Tibial artery (tissue), 4 donors: ENCODE data around the gene RESP18.

Experiments
- DNase-seq, 2 donors: peaks; one replicate each; pipeline ENCODE4 v3.0.0-alpha.2; 2019
- H3K27ac ChIP-seq, 2 donors: fragments of 200-600 bp; sonication (generic) in 1 of 2; 1 replicate in 1 of 2; 2 replicates in 1 of 2; pipeline ENCODE4 v1.5.1; 2018 to 2019; ENCODE audit warnings: mild to moderate bottlenecking in 1 of 2
- H3K27me3 ChIP-seq, 2 donors: fragments of 200-600 bp; sonication (generic) in 1 of 2; one replicate each; pipeline versions ENCODE4 v1.5.1 to v1.6.0; 2016 to 2019
- H3K36me3 ChIP-seq, 3 donors: fragments of 200-600 bp; sonication (generic) in 2 of 3; one replicate each; pipeline ENCODE4 v1.5.1; 2016 to 2019; ENCODE audit warnings: mild to moderate bottlenecking in 2 of 3
- H3K4me1 ChIP-seq, 4 donors: fragments of 200-600 bp; sonication (generic) in 2 of 4; 1 replicate in 3 of 4; 2 replicates in 1 of 4; pipeline ENCODE4 v1.5.1; 2016 to 2019
- H3K4me3 ChIP-seq, 2 donors: fragments of 200-600 bp; sonication (generic) in 1 of 2; 1 replicate in 1 of 2; 2 replicates in 1 of 2; pipeline ENCODE4 v1.5.1; 2018 to 2019; ENCODE audit warnings: mild to moderate bottlenecking in 2 of 2
- H3K9me3 ChIP-seq, 3 donors: fragments of 200-600 bp; sonication (generic) in 1 of 3; one replicate each; pipeline ENCODE4 v1.5.1; 2016 to 2019
- CTCF ChIP-seq, 2 experiments: fragments of 200-600 bp in 1 of 2; fragments of 450-650 bp in 1 of 2; IDR thresholded peaks; one replicate each; pipeline ENCODE4 v1.5.1; 2017 to 2019; ENCODE audit warnings: antibody characterized with exemption in 2 of 2, mild to moderate bottlenecking in 1 of 2, moderate library complexity in 1 of 2
- intact Hi-C: fragments of 100-400 bp; cut with DNase I; formaldehyde crosslinking; loops from one replicate; pipeline ENCODE4 v1.15.0; 2023; ENCODE audit warnings: low total_unique reads

The RESP18 gene

GRCh38 chr2:219344751-219345430 is 12.3 kb upstream of the RESP18 start:
- peak in 1 of 2 donors; percentile 77 for DNase-seq
- Histone ChIP-seq H3K4me1 (no peaks in the 10 kb centered on the region), H3K36me3 (no peaks in the 10 kb centered on the region), H3K27me3 (peaks cover 0 to 7% of the 10 kb centered on the region in 2 donors), H3K4me3 (no peak overlapping the region), H3K27ac (no peak overlapping the region), H3K9me3 (no peaks in the 10 kb centered on the region)
- no peak for TF ChIP-seq CTCF (IDR thresholded peaks at IDR 0.05)
- intact Hi-C loops: no loop called here

- Histone ChIP-seq H3K4me1 (no peaks in the 10 kb centered on the region), H3K9me3 (peaks cover 0 to 12% (median 0%) of the 10 kb centered on the region in 3 donors), H3K27me3 (peaks cover 0 to 60% of the 10 kb centered on the region in 2 donors), H3K4me3 (no peak overlapping the region), H3K36me3 (no peaks in the 10 kb centered on the region), H3K27ac (no peak overlapping the region)
- TF ChIP-seq CTCF (IDR thresholded peaks at IDR 0.05): no peak
- peak in 1 of 2 donors; percentile 11 for DNase-seq
- intact Hi-C loops: no loop called here
Observed at GRCh38 chr2:219335373-219335786, 2.8 kb upstream of the RESP18 start.

- H3K4me1 ChIP-seq: no peaks in the 10 kb centered on the region
- intact Hi-C loops: no loop called here
- H3K9me3 ChIP-seq: peaks cover 0 to 12% (median 0%) of the 10 kb centered on the region in 3 donors
- no peaks in the 10 kb centered on the region for H3K36me3 ChIP-seq
- TF ChIP-seq CTCF (IDR thresholded peaks at IDR 0.05): no peak
- no peak overlapping the region for H3K27ac ChIP-seq
- DNase-seq: no peak
- H3K4me3 ChIP-seq: no peak overlapping the region
- peaks cover 0 to 70% of the 10 kb centered on the region in 2 donors for H3K27me3 ChIP-seq
Observed at GRCh38 chr2:219334076-219334475, 1.5 kb upstream of the RESP18 start.

GRCh38 chr2:219331560-219332213 is 857 bp downstream of the RESP18 start:
- no peak for TF ChIP-seq CTCF (IDR thresholded peaks at IDR 0.05)
- Histone ChIP-seq H3K4me3 (no peak overlapping the region), H3K9me3 (peaks cover 0 to 8% (median 0%) of the 10 kb centered on the region in 3 donors), H3K27me3 (peaks cover 0 to 71% of the 10 kb centered on the region in 2 donors), H3K4me1 (no peaks in the 10 kb centered on the region), H3K36me3 (no peaks in the 10 kb centered on the region), H3K27ac (no peak overlapping the region)
- peak in 1 of 2 donors; percentile 53 for DNase-seq
- intact Hi-C loops: no loop called here

GRCh38 chr2:219327719-219328118 is 4.8 kb downstream of the RESP18 start:
- no peak overlapping the region for H3K27ac ChIP-seq
- no peaks in the 10 kb centered on the region for H3K36me3 ChIP-seq
- no peaks in the 10 kb centered on the region for H3K4me1 ChIP-seq
- no peak for DNase-seq
- no peaks in the 10 kb centered on the region for H3K9me3 ChIP-seq
- H3K4me3 ChIP-seq: no peak overlapping the region
- peaks cover 0 to 55% of the 10 kb centered on the region in 2 donors for H3K27me3 ChIP-seq
- no peak for TF ChIP-seq CTCF (IDR thresholded peaks at IDR 0.05)
- intact Hi-C loops: no loop called here
